Coronary artery (tissue), 2 donors: ENCODE measurements around the gene LFNG.

Experiments
- DNase-seq: peaks from one replicate; pipeline ENCODE4 v3.0.0-alpha.2; 2017; ENCODE audit warnings: low spot score
- H3K27ac ChIP-seq, 2 donors: fragments of 200-600 bp; sonication (generic); one replicate each; pipeline ENCODE4 v1.5.1; 2016 to 2019
- H3K4me3 ChIP-seq: fragments of 200-600 bp; sonication (generic); 2 replicates; pipeline ENCODE4 v1.5.1; 2016; ENCODE audit warnings: mild to moderate bottlenecking, moderate library complexity
- CTCF ChIP-seq: fragments of 200-600 bp; sonication (generic); IDR thresholded peaks from one replicate; pipeline ENCODE4 v1.5.1; 2019; ENCODE audit warnings: antibody characterized with exemption

Gene LFNG

GRCh38 chr7:2519119-2519930 lies at the start of gene LFNG:
TSS of gene LFNG (plus strand) at chr7:2519774. CDS start at chr7:2519862, 88 bp downstream.
- no peak for DNase-seq
- TF ChIP-seq CTCF: no peak
- H3K27ac ChIP-seq: peak within 1 kb of the TSS in 1 of 2 donors; percentile 63
- H3K4me3 ChIP-seq: peak within 1 kb of the TSS; percentile 84

- Histone ChIP-seq H3K27ac (no peak overlapping the region), H3K4me3 (no peak overlapping the region)
- peak; percentile 71 for DNase-seq
- no peak for TF ChIP-seq CTCF
These were observed 49.2 kb upstream of the LFNG start for GRCh38 chr7:2470204-2471021.

GRCh38 chr7:2471022-2471329 lies 48.6 kb upstream of the LFNG start:
- TF ChIP-seq CTCF: no peak
- no peak for DNase-seq
- Histone ChIP-seq H3K4me3 (no peak overlapping the region), H3K27ac (no peak overlapping the region)

GRCh38 chr7:2471396-2471795 lies 48.2 kb upstream of the LFNG start:
- no peak overlapping the region for H3K27ac ChIP-seq
- H3K4me3 ChIP-seq: no peak overlapping the region
- DNase-seq: peak; percentile 69
- TF ChIP-seq CTCF: no peak

- peak; percentile 65 for DNase-seq
- TF ChIP-seq CTCF: no peak
- Histone ChIP-seq H3K27ac (no peak overlapping the region), H3K4me3 (no peak overlapping the region)
These were observed 46.8 kb upstream of the LFNG start for GRCh38 chr7:2472739-2473138.

GRCh38 chr7:2473496-2474180 lies 45.9 kb upstream of the LFNG start:
- Histone ChIP-seq H3K4me3 (no peak overlapping the region), H3K27ac (no peak overlapping the region)
- TF ChIP-seq CTCF: no peak
- DNase-seq: peak; percentile 46
